Suprapubic skin (tissue), 4 donors: ENCODE data around the gene IL17RB. TPM values are rescaled to one million over a fixed set of nuclear protein-coding genes. Genes with fewer than 3 reads are reported as not detected.

Experiments
- DNase-seq, 2 donors: peaks; one replicate each; pipeline ENCODE4 v3.0.0-alpha.2; 2019; ENCODE audit warnings: low spot score in 2 of 2
- H3K27ac ChIP-seq: fragments of 200-600 bp; sonication (generic); one replicate; pipeline ENCODE4 v1.5.1; 2019
- H3K27me3 ChIP-seq: fragments of 200-600 bp; sonication (generic); one replicate; pipeline ENCODE4 v1.5.1; 2019
- H3K36me3 ChIP-seq: fragments of 200-600 bp; sonication (generic); one replicate; pipeline ENCODE4 v1.5.1; 2019
- H3K4me1 ChIP-seq: fragments of 200-600 bp; sonication (generic); one replicate; pipeline ENCODE4 v1.5.1; 2019
- H3K4me3 ChIP-seq: fragments of 200-600 bp; sonication (generic); one replicate; pipeline ENCODE4 v1.5.1; 2019; ENCODE audit warnings: mild to moderate bottlenecking
- H3K9me3 ChIP-seq: fragments of 200-600 bp; sonication (generic); one replicate; pipeline ENCODE4 v1.5.1; 2019
- EP300 ChIP-seq: sonication (generic); formaldehyde crosslinking; IDR thresholded peaks from one replicate; pipeline ENCODE4 v1.6.1; 2017; ENCODE audit warnings: antibody characterized with exemption
- POLR2A ChIP-seq, 2 donors: fragments of 450-650 bp; IDR thresholded peaks; one replicate each; pipeline ENCODE4 v1.6.1; 2017; ENCODE audit warnings: antibody characterized with exemption in 2 of 2, mild to moderate bottlenecking in 2 of 2, moderate library complexity in 2 of 2
- POLR2AphosphoS5 ChIP-seq, 3 donors: sonication (generic); formaldehyde crosslinking; IDR thresholded peaks; one replicate each; pipeline ENCODE4 v1.6.1; 2017; ENCODE audit warnings: antibody characterized with exemption in 3 of 3
- WGBS: methylation state at CpG from one replicate; pipeline ENCODE4 v1.1.5; 2018; 5-methylcytosine and 5-hydroxymethylcytosine counted together
- total RNA-seq, 4 donors: library from RNA; depleted of rRNA; stranded (reverse); fragments of >200 nt; gene quantifications; one replicate each; pipeline ENCODE4 v1.1.0, GENCODE V29; 2016
- TF ChIP-seq, protein P1 (sequence below), 2 donors: fragments of 200-600 bp in 1 of 2; fragments of 450-650 bp in 1 of 2; sonication (generic) in 1 of 2; IDR thresholded peaks; one replicate each; pipeline ENCODE4 v1.5.1; 2016 to 2019; ENCODE audit warnings: antibody characterized with exemption in 2 of 2, mild to moderate bottlenecking in 1 of 2, moderate library complexity in 1 of 2

The IL17RB gene
- total RNA-seq, 4 donors from 2014 or later, result 1.7 to 5.1 (median 2.2) TPM

DNA sequence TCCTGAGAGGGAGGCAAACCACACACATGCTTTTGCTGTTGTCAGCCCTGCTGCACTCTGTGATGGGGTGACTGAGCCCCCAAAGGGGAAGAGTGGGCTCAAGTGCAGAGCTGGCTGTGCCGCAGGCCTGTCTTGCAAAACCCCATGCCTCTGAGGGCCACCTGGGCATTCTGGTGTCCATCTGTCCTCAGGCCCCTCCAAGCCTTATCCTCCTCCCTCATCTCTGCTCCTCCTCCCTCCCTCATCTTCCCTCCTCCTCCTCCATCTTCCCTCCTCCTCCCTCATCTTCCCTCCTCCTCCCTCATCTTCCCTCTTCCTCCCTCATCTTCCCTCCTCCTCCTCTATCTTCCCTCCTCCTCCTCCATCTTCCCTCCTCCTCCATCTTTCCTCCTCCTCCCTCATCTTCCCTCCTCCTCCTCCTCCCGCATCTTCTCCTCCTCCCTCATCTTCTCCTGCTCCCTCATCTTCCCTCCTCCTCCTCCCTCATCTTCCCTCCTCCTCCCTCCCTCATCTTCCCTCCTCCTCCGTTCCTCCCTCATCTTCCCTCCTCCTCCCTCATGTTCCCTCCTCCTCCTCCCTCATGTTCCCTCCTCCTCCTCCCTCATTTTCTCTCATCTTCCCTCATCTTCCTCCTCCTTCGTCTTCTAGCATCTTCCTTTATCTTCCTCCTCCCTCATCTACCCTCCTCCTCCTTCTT, 40.8 kb upstream of the IL17RB start:
- no peak for DNase-seq
- H3K4me3 ChIP-seq, result no peak overlapping the region
- no peak overlapping the region for H3K27ac ChIP-seq
- H3K36me3 ChIP-seq, result no peaks in the 10 kb centered on the region
- peaks cover 7% of the 10 kb centered on the region for H3K4me1 ChIP-seq
- no peaks in the 10 kb centered on the region for H3K27me3 ChIP-seq
- no peaks in the 10 kb centered on the region for H3K9me3 ChIP-seq
- no peak for TF ChIP-seq POLR2AphosphoS5 (IDR thresholded peaks at IDR 0.05)
- TF ChIP-seq EP300, result no peak
- TF ChIP-seq POLR2A (IDR thresholded peaks at IDR 0.05), result no peak
- 85% methylated on average over 4 of the region's 4 CpGs for WGBS

DNA sequence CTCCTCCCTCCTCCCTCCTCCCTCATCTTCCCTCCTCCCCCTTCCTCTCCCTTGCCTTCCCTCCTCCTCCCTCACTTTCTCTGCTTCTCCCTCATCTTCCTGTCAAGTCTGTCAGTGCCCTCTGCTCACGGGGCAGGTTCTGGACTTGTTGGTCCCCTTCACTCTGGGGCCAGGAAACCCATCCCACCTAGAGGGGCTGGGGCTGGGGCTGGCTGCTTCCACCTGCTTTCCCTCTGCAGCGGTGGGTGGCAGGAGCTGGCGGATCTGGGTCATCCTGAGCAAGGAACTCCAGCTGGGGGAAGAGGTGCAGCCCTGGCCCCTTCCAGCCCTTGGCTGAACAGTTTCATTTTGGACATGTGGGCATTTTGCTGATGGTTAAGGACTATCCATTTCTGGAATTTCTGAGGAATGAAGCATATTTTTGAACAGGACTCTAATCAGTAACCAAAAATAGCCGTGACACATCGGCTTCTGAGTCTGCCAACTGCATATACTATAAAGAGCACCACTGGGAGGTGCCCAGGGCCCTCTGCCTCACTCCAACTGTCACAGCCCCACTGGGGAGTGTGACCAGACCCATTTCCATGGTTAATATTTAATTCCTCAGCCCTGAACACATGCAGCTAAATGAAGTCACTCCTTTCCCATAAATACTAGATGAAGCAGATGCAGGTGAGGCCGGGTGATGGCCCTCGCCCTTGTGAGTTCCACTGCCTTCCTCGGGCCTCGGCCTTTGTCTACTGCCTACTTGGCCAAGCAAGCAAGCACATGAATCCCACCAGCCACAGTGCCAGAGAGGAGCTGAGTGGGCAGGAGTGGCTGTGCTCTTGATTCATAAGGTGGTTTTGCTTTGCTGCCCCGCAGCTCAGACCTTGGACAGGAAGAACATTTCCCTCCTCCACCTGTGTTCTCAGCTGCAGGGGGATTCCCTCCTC, 39.9 kb upstream of the IL17RB start:
- Histone ChIP-seq H3K4me1 (peaks cover 7% of the 10 kb centered on the region), H3K36me3 (no peaks in the 10 kb centered on the region), H3K27me3 (no peaks in the 10 kb centered on the region), H3K9me3 (no peaks in the 10 kb centered on the region), H3K27ac (no peak overlapping the region), H3K4me3 (no peak overlapping the region)
- TF ChIP-seq POLR2AphosphoS5 (IDR thresholded peaks at IDR 0.05), result no peak
- no peak for TF ChIP-seq EP300
- DNase-seq, result peak in 1 of 2 donors; percentile 73
- 67% methylated on average over 10 of the region's 10 CpGs for WGBS

DNA sequence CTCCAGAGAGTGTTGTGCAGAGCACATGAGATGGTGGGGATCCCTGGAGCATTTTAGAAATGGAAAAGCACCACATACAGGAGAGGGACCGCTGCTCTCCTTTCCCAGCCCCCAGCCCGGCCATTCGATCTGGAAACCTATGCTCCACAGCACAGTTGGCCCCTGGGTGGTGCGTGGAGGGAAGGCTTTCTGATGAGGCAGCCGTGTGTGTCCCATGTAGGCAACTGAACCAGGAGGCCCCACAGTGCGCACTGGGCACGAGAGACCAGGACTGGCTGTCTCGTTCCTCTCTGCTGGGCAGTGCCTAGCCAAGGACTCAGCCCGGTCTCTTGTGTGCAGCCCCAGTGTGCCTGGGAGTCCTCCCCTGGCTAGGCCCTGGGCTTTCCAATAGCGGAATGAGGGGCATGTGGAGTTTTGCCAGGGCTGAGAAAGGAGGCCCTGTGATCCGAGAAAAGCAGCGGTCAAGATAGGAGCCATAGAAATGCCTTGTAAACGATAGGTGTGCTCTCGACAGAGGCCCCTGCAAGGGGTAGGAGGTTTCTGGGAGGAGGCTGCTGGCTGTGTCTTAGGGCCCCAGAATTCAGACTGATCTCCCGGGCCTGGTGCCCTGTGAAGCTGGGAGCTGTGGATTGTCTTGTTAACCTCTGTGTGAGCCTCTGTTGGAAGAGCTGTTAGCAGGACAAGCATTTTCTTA, 39.1 kb upstream of the IL17RB start:
- TF ChIP-seq EP300 (no peak), POLR2A (IDR thresholded peaks at IDR 0.05) (no peak), POLR2AphosphoS5 (IDR thresholded peaks at IDR 0.05) (no peak)
- TF ChIP-seq, protein P1, sequence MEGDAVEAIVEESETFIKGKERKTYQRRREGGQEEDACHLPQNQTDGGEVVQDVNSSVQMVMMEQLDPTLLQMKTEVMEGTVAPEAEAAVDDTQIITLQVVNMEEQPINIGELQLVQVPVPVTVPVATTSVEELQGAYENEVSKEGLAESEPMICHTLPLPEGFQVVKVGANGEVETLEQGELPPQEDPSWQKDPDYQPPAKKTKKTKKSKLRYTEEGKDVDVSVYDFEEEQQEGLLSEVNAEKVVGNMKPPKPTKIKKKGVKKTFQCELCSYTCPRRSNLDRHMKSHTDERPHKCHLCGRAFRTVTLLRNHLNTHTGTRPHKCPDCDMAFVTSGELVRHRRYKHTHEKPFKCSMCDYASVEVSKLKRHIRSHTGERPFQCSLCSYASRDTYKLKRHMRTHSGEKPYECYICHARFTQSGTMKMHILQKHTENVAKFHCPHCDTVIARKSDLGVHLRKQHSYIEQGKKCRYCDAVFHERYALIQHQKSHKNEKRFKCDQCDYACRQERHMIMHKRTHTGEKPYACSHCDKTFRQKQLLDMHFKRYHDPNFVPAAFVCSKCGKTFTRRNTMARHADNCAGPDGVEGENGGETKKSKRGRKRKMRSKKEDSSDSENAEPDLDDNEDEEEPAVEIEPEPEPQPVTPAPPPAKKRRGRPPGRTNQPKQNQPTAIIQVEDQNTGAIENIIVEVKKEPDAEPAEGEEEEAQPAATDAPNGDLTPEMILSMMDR (IDR thresholded peaks at IDR 0.05), result no peak
- 87% methylated on average over 12 of the region's 15 CpGs for WGBS
- Histone ChIP-seq H3K27me3 (no peaks in the 10 kb centered on the region), H3K4me3 (no peak overlapping the region), H3K27ac (no peak overlapping the region), H3K4me1 (peaks cover 7% of the 10 kb centered on the region), H3K36me3 (no peaks in the 10 kb centered on the region), H3K9me3 (no peaks in the 10 kb centered on the region)
- peak in 1 of 2 donors; percentile 63 for DNase-seq

DNA sequence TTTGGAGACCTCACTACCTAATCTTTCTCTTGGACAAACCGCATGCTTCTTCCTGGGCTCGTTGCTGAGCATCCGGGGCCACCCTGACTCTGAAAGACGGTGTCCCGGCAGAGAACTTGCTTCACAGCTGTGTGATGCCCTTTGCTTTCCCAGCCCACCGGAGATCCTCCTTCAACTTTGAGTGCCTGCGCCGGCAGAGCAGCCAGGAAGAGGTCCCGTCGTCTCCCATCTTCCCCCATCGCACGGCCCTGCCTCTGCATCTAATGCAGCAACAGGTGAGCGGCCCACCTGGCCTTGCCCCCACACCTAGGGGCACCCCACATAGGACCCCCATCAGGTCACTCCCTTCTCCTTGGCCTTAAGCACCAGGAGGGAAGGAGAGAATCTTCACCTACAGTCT, 37.9 kb upstream of the IL17RB start:
- TF ChIP-seq, protein P1 (IDR thresholded peaks at IDR 0.05), result no peak
- no peak for TF ChIP-seq POLR2A (IDR thresholded peaks at IDR 0.05)
- TF ChIP-seq EP300, result no peak
- TF ChIP-seq POLR2AphosphoS5 (IDR thresholded peaks at IDR 0.05), result no peak
- H3K36me3 ChIP-seq, result no peaks in the 10 kb centered on the region
- 94% methylated on average over 13 of the region's 13 CpGs for WGBS
- no peak overlapping the region for H3K4me3 ChIP-seq
- no peaks in the 10 kb centered on the region for H3K27me3 ChIP-seq
- no peak overlapping the region for H3K27ac ChIP-seq
- no peak for DNase-seq
- H3K4me1 ChIP-seq, result peaks cover 7% of the 10 kb centered on the region
- H3K9me3 ChIP-seq, result no peaks in the 10 kb centered on the region

DNA sequence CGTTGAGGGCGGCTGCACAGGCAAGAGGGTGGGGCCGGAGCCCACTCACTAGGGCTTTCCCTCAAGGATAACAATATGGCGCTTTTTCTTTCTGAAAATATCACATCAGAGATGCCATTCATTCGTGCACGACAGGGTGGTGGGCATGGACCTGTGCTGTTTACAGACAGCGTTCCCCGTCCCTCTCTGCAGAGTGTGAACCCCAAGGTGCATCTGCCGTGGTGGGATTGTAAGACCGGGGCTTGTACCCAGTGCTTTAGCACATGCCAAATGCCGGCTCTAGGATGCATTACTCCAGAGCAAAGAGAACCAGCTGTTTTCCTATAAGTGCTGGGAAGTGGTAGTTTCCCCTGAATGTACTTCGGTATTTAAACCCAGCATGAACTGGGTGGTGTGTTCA, 37.1 kb upstream of the IL17RB start:
- TF ChIP-seq POLR2AphosphoS5 (IDR thresholded peaks at IDR 0.05) (no peak), POLR2A (IDR thresholded peaks at IDR 0.05) (no peak), EP300 (no peak)
- Histone ChIP-seq H3K9me3 (no peaks in the 10 kb centered on the region), H3K27me3 (no peaks in the 10 kb centered on the region), H3K4me3 (no peak overlapping the region), H3K27ac (no peak overlapping the region), H3K36me3 (no peaks in the 10 kb centered on the region), H3K4me1 (peaks cover 7% of the 10 kb centered on the region)
- DNase-seq, result no peak
- WGBS, result 83% methylated on average over 12 of the region's 12 CpGs

DNA sequence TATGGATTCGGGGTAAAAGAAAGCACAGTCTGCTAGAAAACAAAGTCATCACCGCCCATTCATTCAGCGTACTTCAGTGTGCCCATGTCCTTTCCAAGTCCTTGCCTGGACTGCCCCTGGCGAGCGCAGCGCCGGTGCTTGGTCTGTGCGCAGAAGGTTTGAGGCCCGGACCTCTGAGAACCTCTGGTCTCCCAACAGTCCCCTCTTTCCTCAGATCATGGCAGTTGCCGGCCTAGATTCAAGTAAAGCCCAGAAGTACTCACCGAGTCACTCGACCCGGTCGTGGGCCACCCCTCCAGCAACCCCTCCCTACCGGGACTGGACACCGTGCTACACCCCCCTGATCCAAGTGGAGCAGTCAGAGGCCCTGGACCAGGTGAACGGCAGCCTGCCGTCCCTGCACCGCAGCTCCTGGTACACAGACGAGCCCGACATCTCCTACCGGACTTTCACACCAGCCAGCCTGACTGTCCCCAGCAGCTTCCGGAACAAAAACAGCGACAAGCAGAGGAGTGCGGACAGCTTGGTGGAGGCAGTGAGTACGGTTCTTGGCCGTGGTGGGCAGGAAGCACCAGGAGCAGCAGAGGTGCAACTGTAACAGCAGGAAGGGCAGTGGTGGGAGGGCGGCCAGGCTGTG, 36.5 kb upstream of the IL17RB start:
- Histone ChIP-seq H3K27me3 (no peaks in the 10 kb centered on the region), H3K4me1 (peaks cover 6% of the 10 kb centered on the region), H3K4me3 (no peak overlapping the region), H3K36me3 (no peaks in the 10 kb centered on the region), H3K9me3 (no peaks in the 10 kb centered on the region), H3K27ac (no peak overlapping the region)
- DNase-seq, result no peak
- TF ChIP-seq POLR2AphosphoS5 (IDR thresholded peaks at IDR 0.05) (no peak), POLR2A (IDR thresholded peaks at IDR 0.05) (no peak), EP300 (no peak)
- TF ChIP-seq, protein P1 (IDR thresholded peaks at IDR 0.05), result no peak
- WGBS, result 92% methylated on average over 24 of the region's 28 CpGs
